Fibroblast of lung (primary cell): ENCODE results near the gene MUC2. TPM values are rescaled to one million over a fixed set of nuclear protein-coding genes. Genes with fewer than 3 reads are reported as not detected.

ENCODE experiments used
- DNase-seq, 2 donors: peaks; one replicate each; pipeline versions ENCODE4 v3.0.0 to v3.0.0-alpha.2; 2010; ENCODE audit warnings: low read depth in 2 of 2
- H2AFZ ChIP-seq: 2 replicates; pipeline ENCODE4 v1.5.1; 2012; ENCODE audit warnings: low read length, control low read depth, inconsistent platforms
- H3K27ac ChIP-seq: 2 replicates; pipeline ENCODE4 v1.5.1; 2011; ENCODE audit warnings: low read length, control low read depth; ENCODE audit not compliant: insufficient read depth
- H3K27me3 ChIP-seq: 2 replicates; pipeline ENCODE4 v1.5.1; 2011; ENCODE audit warnings: mild to moderate bottlenecking, low read length; ENCODE audit not compliant: control insufficient read depth, insufficient read depth
- H3K36me3 ChIP-seq: 2 replicates; pipeline ENCODE4 v1.5.1; 2011; ENCODE audit warnings: low read length; ENCODE audit not compliant: control insufficient read depth, insufficient read depth
- H3K4me1 ChIP-seq: 2 replicates; pipeline ENCODE4 v1.5.1; 2011; ENCODE audit warnings: low read length; ENCODE audit not compliant: control insufficient read depth, insufficient read depth; ENCODE audit errors: extremely low read depth
- H3K4me2 ChIP-seq: 2 replicates; pipeline ENCODE4 v1.5.1; 2011; ENCODE audit warnings: low read length, control low read depth; ENCODE audit not compliant: insufficient read depth; ENCODE audit errors: extremely low read depth
- H3K4me3 ChIP-seq, 4 experiments: fragments of 200-600 bp in 1 of 4; sonication (generic) in 1 of 4; replicated peaks in 1 of 4; 2 replicates each; pipeline ENCODE4 v1.5.1; 2011 to 2016; ENCODE audit warnings: low read length in 4 of 4, low read depth in 3 of 4, mild to moderate bottlenecking in 3 of 4, control low read depth in 2 of 4, inconsistent platforms in 1 of 4, mixed read lengths in 1 of 4; ENCODE audit not compliant: insufficient read depth in 1 of 4; ENCODE audit errors: control extremely low read depth in 1 of 4
- H3K79me2 ChIP-seq: 2 replicates; pipeline ENCODE4 v1.5.1; 2012; ENCODE audit warnings: mild to moderate bottlenecking, low read length, inconsistent platforms; ENCODE audit not compliant: control insufficient read depth, insufficient read depth
- H3K9ac ChIP-seq: 2 replicates; pipeline ENCODE4 v1.5.1; 2011; ENCODE audit warnings: mild to moderate bottlenecking, low read length, control low read depth; ENCODE audit not compliant: insufficient read depth
- H3K9me3 ChIP-seq: 2 replicates; pipeline ENCODE4 v1.5.1; 2012; ENCODE audit warnings: low read depth, low read length; ENCODE audit not compliant: control insufficient read depth, insufficient read depth
- H4K20me1 ChIP-seq: 2 replicates; pipeline ENCODE4 v1.5.1; 2011; ENCODE audit warnings: low read length; ENCODE audit not compliant: control insufficient read depth, insufficient read depth; ENCODE audit errors: extremely low read depth
- CTCF ChIP-seq, 2 donors: IDR thresholded peaks in 1 of 2; conservative IDR thresholded peaks in 1 of 2; 1 replicate in 1 of 2; 2 replicates in 1 of 2; pipeline ENCODE4 v1.5.1; 2011 to 2012; ENCODE audit warnings: low read length in 2 of 2, control low read depth in 1 of 2, inconsistent platforms in 1 of 2, low read depth in 1 of 2, mild to moderate bottlenecking in 1 of 2
- EZH2 ChIP-seq: IDR thresholded peaks from 2 replicates; pipeline ENCODE4 v1.5.1; 2012; ENCODE audit warnings: low read length, control low read depth, mild to moderate bottlenecking; ENCODE audit errors: missing control alignments
- polyA plus RNA-seq, 2 donors: library from polyadenylated mRNA; depleted of rRNA in 1 of 2; stranded (reverse) in 1 of 2; unstranded in 1 of 2; fragments of >200 nt; gene quantifications; 2 replicates each; pipeline ENCODE4 v1.2.1, GENCODE V29; 2011 to 2012; ENCODE audit warnings: missing spikeins in 1 of 2
- total RNA-seq: library from RNA; depleted of rRNA; stranded (reverse); fragments of >200 nt; gene quantifications from 2 replicates; pipeline ENCODE4 v1.2.1, GENCODE V29; 2014

Gene MUC2
- total and polyA plus RNA-seq, 2 donors (not counting 1 experiment from before 2014, with no cell fraction given): not detected

- no peak for TF ChIP-seq CTCF (conservative IDR thresholded peaks at IDR 0.05 in 1 of 2, IDR thresholded peaks at IDR 0.05 in 1 of 2; ENCODE audit: low read depth in 1 of 2, low read length in 2 of 2)
- TF ChIP-seq EZH2: no peak
- Histone ChIP-seq H2AFZ (no peak overlapping the region), H3K27me3 (peaks cover 17% of the 10 kb centered on the region)
Observed at GRCh38 chr11:1051356-1052132, 23.1 kb upstream of the MUC2 start.

GRCh38 chr11:1052133-1053011, 22.3 kb upstream of the MUC2 start:
- no peak for TF ChIP-seq CTCF (conservative IDR thresholded peaks at IDR 0.05 in 1 of 2, IDR thresholded peaks at IDR 0.05 in 1 of 2; ENCODE audit: low read depth in 1 of 2, low read length in 2 of 2)
- TF ChIP-seq EZH2: no peak
- no peak for DNase-seq
- Histone ChIP-seq H3K79me2 (no peaks in the 10 kb centered on the region), H3K9ac (no peak overlapping the region), H3K4me1 (no peaks in the 10 kb centered on the region), H3K36me3 (no peaks in the 10 kb centered on the region), H3K27me3 (peaks cover 17% of the 10 kb centered on the region), H4K20me1 (no peaks in the 10 kb centered on the region), H3K4me2 (no peak overlapping the region), H3K27ac (no peak overlapping the region), H3K4me3 (no peak overlapping the region), H2AFZ (no peak overlapping the region), H3K9me3 (no peaks in the 10 kb centered on the region)

More at GRCh38 chr11:1051356-1052132, 23.1 kb upstream of the MUC2 start:
- Histone ChIP-seq H3K4me2 (no peak overlapping the region), H3K4me1 (no peaks in the 10 kb centered on the region), H4K20me1 (no peaks in the 10 kb centered on the region), H3K9ac (no peak overlapping the region), H3K9me3 (no peaks in the 10 kb centered on the region), H3K27ac (no peak overlapping the region), H3K4me3 (no peak overlapping the region), H3K36me3 (no peaks in the 10 kb centered on the region), H3K79me2 (no peaks in the 10 kb centered on the region)
- no peak for DNase-seq
